ENCODE results near the gene PDE5A. TPM values are rescaled to one million over a fixed set of nuclear protein-coding genes. Genes with fewer than 3 reads are reported as not detected.
A peak's percentile ranks its signal among the peaks of the same experiment; 100 is the strongest.

The PDE5A gene
- total RNA-seq, 5 donors from 2014 or later (not counting 1 experiment from before 2014, with no cell fraction given), result 1.1 to 2.3 (median 1.6) TPM

GRCh38 chr4:119525771-119526712 lies 102.6 kb downstream of the PDE5A start:
- no peaks in the 10 kb centered on the region for H3K36me3 ChIP-seq (ENCODE audit: control insufficient read depth in 2 of 2, extremely low read depth in 1 of 2, insufficient read depth in 1 of 2, low read length in 1 of 2)
- ChIA-PET CTCF (no interaction called here), POLR2A (no interaction called here)
- WGBS (ENCODE audit: insufficient coverage), result no CpG with 5 or more reads among the region's 3 CpGs
- no peaks in the 10 kb centered on the region for H3K27me3 Mint-ChIP-seq
- no peak overlapping the region for H3K27ac ChIP-seq (ENCODE audit: low read length)
- no peaks in the 10 kb centered on the region for H3K9me3 ChIP-seq
- no peak overlapping the region for H3K27ac Mint-ChIP-seq
- H3K9me3 Mint-ChIP-seq, result no peaks in the 10 kb centered on the region
- H3K27me3 ChIP-seq (replicated peaks in 1 of 2; ENCODE audit: control insufficient read depth in 2 of 2, extremely low read depth in 1 of 2, insufficient read depth in 2 of 2, low read length in 1 of 2), result no peaks in the 10 kb centered on the region
- H3K4me1 Mint-ChIP-seq, result peaks cover 0 to 8% (median 0%) of the 10 kb centered on the region in 3 donors
- no peaks in the 10 kb centered on the region for H3K4me1 ChIP-seq (ENCODE audit: control insufficient read depth in 1 of 2, extremely low read depth in 1 of 2, insufficient read depth in 2 of 2, low read length in 2 of 2)
- ATAC-seq (replicated peaks in 1 of 4) (no peak), DNase-seq (no peak)
- H3K36me3 Mint-ChIP-seq, result peaks cover 22% of the 10 kb centered on the region
- no peak overlapping the region for H3K4me3 ChIP-seq (ENCODE audit: control insufficient read depth in 1 of 2, extremely low read depth in 1 of 2, low read length in 1 of 2)
- no peak overlapping the region for H3K4me3 Mint-ChIP-seq

GRCh38 chr4:119525005-119525749 lies 103.4 kb downstream of the PDE5A start:
- no peak overlapping the region for H3K4me3 Mint-ChIP-seq
- no peaks in the 10 kb centered on the region for H3K9me3 Mint-ChIP-seq
- H3K27me3 ChIP-seq (replicated peaks in 1 of 2; ENCODE audit: control insufficient read depth in 2 of 2, extremely low read depth in 1 of 2, insufficient read depth in 2 of 2, low read length in 1 of 2), result no peaks in the 10 kb centered on the region
- no peak overlapping the region for H3K27ac ChIP-seq (ENCODE audit: low read length)
- WGBS (ENCODE audit: insufficient coverage), result 100% methylated on average over 3 of the region's 5 CpGs
- peaks cover 0 to 2% of the 10 kb centered on the region in 2 donors for H3K36me3 ChIP-seq (ENCODE audit: control insufficient read depth in 2 of 2, extremely low read depth in 1 of 2, insufficient read depth in 1 of 2, low read length in 1 of 2)
- ChIA-PET CTCF (no interaction called here), POLR2A (no interaction called here)
- peaks cover 21% of the 10 kb centered on the region for H3K36me3 Mint-ChIP-seq
- no peak overlapping the region for H3K27ac Mint-ChIP-seq
- H3K4me1 Mint-ChIP-seq, result peaks cover 0 to 8% (median 0%) of the 10 kb centered on the region in 3 donors
- H3K4me3 ChIP-seq (ENCODE audit: control insufficient read depth in 1 of 2, extremely low read depth in 1 of 2, low read length in 1 of 2), result no peak overlapping the region
- H3K27me3 Mint-ChIP-seq, result no peaks in the 10 kb centered on the region
- no peak for DNase-seq
- ATAC-seq (replicated peaks in 1 of 4), result no peak
- H3K9me3 ChIP-seq, result no peaks in the 10 kb centered on the region
- H3K4me1 ChIP-seq (ENCODE audit: control insufficient read depth in 1 of 2, extremely low read depth in 1 of 2, insufficient read depth in 2 of 2, low read length in 2 of 2), result no peaks in the 10 kb centered on the region

GRCh38 chr4:119523399-119523798 lies 105.2 kb downstream of the PDE5A start:
- H3K9me3 Mint-ChIP-seq, result no peaks in the 10 kb centered on the region
- no peak for DNase-seq
- ChIA-PET CTCF (no interaction called here), POLR2A (no interaction called here)
- Histone ChIP-seq H3K27ac (ENCODE audit: low read length) (no peak overlapping the region), H3K4me3 (ENCODE audit: control insufficient read depth in 1 of 2, extremely low read depth in 1 of 2, low read length in 1 of 2) (no peak overlapping the region), H3K4me1 (ENCODE audit: control insufficient read depth in 1 of 2, extremely low read depth in 1 of 2, insufficient read depth in 2 of 2, low read length in 2 of 2) (no peaks in the 10 kb centered on the region), H3K36me3 (ENCODE audit: control insufficient read depth in 2 of 2, extremely low read depth in 1 of 2, insufficient read depth in 1 of 2, low read length in 1 of 2) (peaks cover 0 to 12% of the 10 kb centered on the region in 2 donors), H3K9me3 (no peaks in the 10 kb centered on the region), H3K27me3 (replicated peaks in 1 of 2; ENCODE audit: control insufficient read depth in 2 of 2, extremely low read depth in 1 of 2, insufficient read depth in 2 of 2, low read length in 1 of 2) (no peaks in the 10 kb centered on the region)
- H3K27ac Mint-ChIP-seq, result peak overlapping the region in 1 of 2 donors; percentile 56
- no peak for ATAC-seq (replicated peaks in 1 of 4)
- no peak overlapping the region for H3K4me3 Mint-ChIP-seq
- H3K27me3 Mint-ChIP-seq, result no peaks in the 10 kb centered on the region
- H3K4me1 Mint-ChIP-seq, result peaks cover 0 to 8% (median 0%) of the 10 kb centered on the region in 3 donors
- H3K36me3 Mint-ChIP-seq, result peaks cover 18% of the 10 kb centered on the region

- peaks cover 0 to 8% (median 0%) of the 10 kb centered on the region in 3 donors for H3K4me1 Mint-ChIP-seq
- H3K4me3 Mint-ChIP-seq, result no peak overlapping the region
- H3K36me3 ChIP-seq (ENCODE audit: control insufficient read depth in 2 of 2, extremely low read depth in 1 of 2, insufficient read depth in 1 of 2, low read length in 1 of 2), result peaks cover 0 to 20% of the 10 kb centered on the region in 2 donors
- no peaks in the 10 kb centered on the region for H3K27me3 Mint-ChIP-seq
- no peaks in the 10 kb centered on the region for H3K27me3 ChIP-seq (replicated peaks in 1 of 2; ENCODE audit: control insufficient read depth in 2 of 2, extremely low read depth in 1 of 2, insufficient read depth in 2 of 2, low read length in 1 of 2)
- no CpG with 5 or more reads among the region's 4 CpGs for WGBS (ENCODE audit: insufficient coverage)
- no peak overlapping the region for H3K4me3 ChIP-seq (ENCODE audit: control insufficient read depth in 1 of 2, extremely low read depth in 1 of 2, low read length in 1 of 2)
- no peaks in the 10 kb centered on the region for H3K4me1 ChIP-seq (ENCODE audit: control insufficient read depth in 1 of 2, extremely low read depth in 1 of 2, insufficient read depth in 2 of 2, low read length in 2 of 2)
- H3K27ac Mint-ChIP-seq, result no peak overlapping the region
- ChIA-PET CTCF (interaction anchor here in 1 of 2 donors (0.7 kb wide), 1 partner anchor 265 kb away, joined by 3 read pairs; no protein-coding TSS in a partner anchor), POLR2A (no interaction called here)
- no peak for ATAC-seq (replicated peaks in 1 of 4)
- no peaks in the 10 kb centered on the region for H3K9me3 Mint-ChIP-seq
- peaks cover 29% of the 10 kb centered on the region for H3K36me3 Mint-ChIP-seq
- no peak for DNase-seq
- H3K27ac ChIP-seq (ENCODE audit: low read length), result no peak overlapping the region
- H3K9me3 ChIP-seq, result no peaks in the 10 kb centered on the region
These were observed 107.3 kb downstream of the PDE5A start for GRCh38 chr4:119521268-119521667.

GRCh38 chr4:119518915-119519410 lies 109.6 kb downstream of the PDE5A start:
- H3K9me3 Mint-ChIP-seq, result no peaks in the 10 kb centered on the region
- H3K4me3 Mint-ChIP-seq, result no peak overlapping the region
- Histone ChIP-seq H3K36me3 (ENCODE audit: control insufficient read depth in 2 of 2, extremely low read depth in 1 of 2, insufficient read depth in 1 of 2, low read length in 1 of 2) (peaks cover 0 to 41% of the 10 kb centered on the region in 2 donors), H3K27ac (ENCODE audit: low read length) (no peak overlapping the region), H3K4me1 (ENCODE audit: control insufficient read depth in 1 of 2, extremely low read depth in 1 of 2, insufficient read depth in 2 of 2, low read length in 2 of 2) (no peaks in the 10 kb centered on the region), H3K4me3 (ENCODE audit: control insufficient read depth in 1 of 2, extremely low read depth in 1 of 2, low read length in 1 of 2) (no peak overlapping the region), H3K27me3 (replicated peaks in 1 of 2; ENCODE audit: control insufficient read depth in 2 of 2, extremely low read depth in 1 of 2, insufficient read depth in 2 of 2, low read length in 1 of 2) (no peaks in the 10 kb centered on the region), H3K9me3 (no peaks in the 10 kb centered on the region)
- no peak overlapping the region for H3K27ac Mint-ChIP-seq
- ATAC-seq (replicated peaks in 1 of 4), result no peak
- peaks cover 29% of the 10 kb centered on the region for H3K36me3 Mint-ChIP-seq
- CTCF ChIA-PET, result no interaction called here
- no peaks in the 10 kb centered on the region for H3K27me3 Mint-ChIP-seq
- POLR2A ChIA-PET, result no interaction called here
- peaks cover 0 to 8% (median 0%) of the 10 kb centered on the region in 3 donors for H3K4me1 Mint-ChIP-seq
- no CpG with 5 or more reads among the region's 3 CpGs for WGBS (ENCODE audit: insufficient coverage)
- DNase-seq, result no peak

- CTCF ChIA-PET, result no interaction called here
- DNase-seq, result no peak
- Mint-ChIP-seq H3K27ac (no peak overlapping the region), H3K4me3 (no peak overlapping the region), H3K27me3 (no peaks in the 10 kb centered on the region), H3K36me3 (peaks cover 34% of the 10 kb centered on the region), H3K9me3 (no peaks in the 10 kb centered on the region), H3K4me1 (peaks cover 0 to 8% (median 0%) of the 10 kb centered on the region in 3 donors)
- H3K27ac ChIP-seq (ENCODE audit: low read length), result no peak overlapping the region
- 100% methylated on average over 1 of the region's 3 CpGs for WGBS (ENCODE audit: insufficient coverage)
- ATAC-seq (replicated peaks in 1 of 4), result no peak
- no peaks in the 10 kb centered on the region for H3K9me3 ChIP-seq
- H3K4me1 ChIP-seq (ENCODE audit: control insufficient read depth in 1 of 2, extremely low read depth in 1 of 2, insufficient read depth in 2 of 2, low read length in 2 of 2), result no peaks in the 10 kb centered on the region
- POLR2A ChIA-PET, result interaction anchor here in 1 of 2 donors (0.6 kb wide), 1 partner anchor 772 kb away, joined by 4 read pairs; no protein-coding TSS in a partner anchor
- no peaks in the 10 kb centered on the region for H3K27me3 ChIP-seq (replicated peaks in 1 of 2; ENCODE audit: control insufficient read depth in 2 of 2, extremely low read depth in 1 of 2, insufficient read depth in 2 of 2, low read length in 1 of 2)
- peaks cover 2 to 47% of the 10 kb centered on the region in 2 donors for H3K36me3 ChIP-seq (ENCODE audit: control insufficient read depth in 2 of 2, extremely low read depth in 1 of 2, insufficient read depth in 1 of 2, low read length in 1 of 2)
- no peak overlapping the region for H3K4me3 ChIP-seq (ENCODE audit: control insufficient read depth in 1 of 2, extremely low read depth in 1 of 2, low read length in 1 of 2)
These were observed 110.2 kb downstream of the PDE5A start for GRCh38 chr4:119518230-119518892.

All from T-cell (primary cell).